ENCODE measurements around the gene CLC.

DNA sequence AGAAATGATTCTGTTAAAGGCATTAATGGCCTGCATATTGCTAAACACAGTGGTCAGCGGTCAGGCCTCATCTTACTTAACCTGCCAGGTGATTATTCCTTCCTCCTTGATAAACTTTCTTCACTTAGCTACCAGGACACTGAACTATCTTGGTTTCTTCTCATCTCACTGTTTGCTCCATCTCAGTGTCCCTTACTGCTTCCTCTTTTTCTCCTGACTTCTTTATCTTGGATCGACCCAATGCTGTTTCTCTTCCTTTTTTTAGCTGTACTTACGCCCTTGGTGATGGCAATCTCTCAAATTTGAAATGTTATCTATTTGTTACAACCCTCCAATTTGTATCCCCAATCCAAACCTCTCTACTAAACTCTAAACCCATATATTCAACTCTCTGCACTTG lies 7.8 kb upstream of the CLC start:
- TF ChIP-seq POLR2AphosphoS5 (IDR thresholded peaks at IDR 0.05; ENCODE audit: low read depth, low read length), result no peak
- no peak for TF ChIP-seq KDM1A (IDR thresholded peaks at IDR 0.05; ENCODE audit: borderline replicate concordance, low read length)
- TF ChIP-seq EZH2 (IDR thresholded peaks at IDR 0.05; ENCODE audit: low read depth, low read length, severe bottlenecking), result no peak
- TF ChIP-seq, protein P1, sequence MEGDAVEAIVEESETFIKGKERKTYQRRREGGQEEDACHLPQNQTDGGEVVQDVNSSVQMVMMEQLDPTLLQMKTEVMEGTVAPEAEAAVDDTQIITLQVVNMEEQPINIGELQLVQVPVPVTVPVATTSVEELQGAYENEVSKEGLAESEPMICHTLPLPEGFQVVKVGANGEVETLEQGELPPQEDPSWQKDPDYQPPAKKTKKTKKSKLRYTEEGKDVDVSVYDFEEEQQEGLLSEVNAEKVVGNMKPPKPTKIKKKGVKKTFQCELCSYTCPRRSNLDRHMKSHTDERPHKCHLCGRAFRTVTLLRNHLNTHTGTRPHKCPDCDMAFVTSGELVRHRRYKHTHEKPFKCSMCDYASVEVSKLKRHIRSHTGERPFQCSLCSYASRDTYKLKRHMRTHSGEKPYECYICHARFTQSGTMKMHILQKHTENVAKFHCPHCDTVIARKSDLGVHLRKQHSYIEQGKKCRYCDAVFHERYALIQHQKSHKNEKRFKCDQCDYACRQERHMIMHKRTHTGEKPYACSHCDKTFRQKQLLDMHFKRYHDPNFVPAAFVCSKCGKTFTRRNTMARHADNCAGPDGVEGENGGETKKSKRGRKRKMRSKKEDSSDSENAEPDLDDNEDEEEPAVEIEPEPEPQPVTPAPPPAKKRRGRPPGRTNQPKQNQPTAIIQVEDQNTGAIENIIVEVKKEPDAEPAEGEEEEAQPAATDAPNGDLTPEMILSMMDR (IDR thresholded peaks at IDR 0.05; ENCODE audit: control extremely low read depth in 1 of 3, insufficient read depth in 1 of 3, low read depth in 1 of 3, low read length in 3 of 3), result no peak
- no peak for TF ChIP-seq PHF8 (conservative IDR thresholded peaks at IDR 0.05; ENCODE audit: low read depth, low read length)
- TF ChIP-seq, protein P2, sequence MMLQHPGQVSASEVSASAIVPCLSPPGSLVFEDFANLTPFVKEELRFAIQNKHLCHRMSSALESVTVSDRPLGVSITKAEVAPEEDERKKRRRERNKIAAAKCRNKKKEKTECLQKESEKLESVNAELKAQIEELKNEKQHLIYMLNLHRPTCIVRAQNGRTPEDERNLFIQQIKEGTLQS (IDR thresholded peaks at IDR 0.05; ENCODE audit: insufficient read depth, low read depth, low read length), result no peak
- TF ChIP-seq, protein P3, sequence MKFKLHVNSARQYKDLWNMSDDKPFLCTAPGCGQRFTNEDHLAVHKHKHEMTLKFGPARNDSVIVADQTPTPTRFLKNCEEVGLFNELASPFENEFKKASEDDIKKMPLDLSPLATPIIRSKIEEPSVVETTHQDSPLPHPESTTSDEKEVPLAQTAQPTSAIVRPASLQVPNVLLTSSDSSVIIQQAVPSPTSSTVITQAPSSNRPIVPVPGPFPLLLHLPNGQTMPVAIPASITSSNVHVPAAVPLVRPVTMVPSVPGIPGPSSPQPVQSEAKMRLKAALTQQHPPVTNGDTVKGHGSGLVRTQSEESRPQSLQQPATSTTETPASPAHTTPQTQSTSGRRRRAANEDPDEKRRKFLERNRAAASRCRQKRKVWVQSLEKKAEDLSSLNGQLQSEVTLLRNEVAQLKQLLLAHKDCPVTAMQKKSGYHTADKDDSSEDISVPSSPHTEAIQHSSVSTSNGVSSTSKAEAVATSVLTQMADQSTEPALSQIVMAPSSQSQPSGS (IDR thresholded peaks at IDR 0.05; ENCODE audit: low read length), result no peak
- no peak for TF ChIP-seq RFX5 (IDR thresholded peaks at IDR 0.05; ENCODE audit: borderline replicate concordance, low read depth, low read length)
- no peak for TF ChIP-seq EGR1 (IDR thresholded peaks at IDR 0.05; ENCODE audit: borderline replicate concordance, low read depth, low read length)
